Measurements from ENCODE around the gene KRTAP4-1.

- TF ChIP-seq ZNF394 (tag by site-specific recombination; IDR thresholded peaks at IDR 0.05; ENCODE audit: borderline replicate concordance) (no peak), CTCF (tag by site-specific recombination; IDR thresholded peaks at IDR 0.05) (no peak), ZNF18 (tag by site-specific recombination; IDR thresholded peaks at IDR 0.05) (no peak), ZFP37 (tag by site-specific recombination; IDR thresholded peaks at IDR 0.05) (no peak), ZBTB48 (tag by site-specific recombination; IDR thresholded peaks at IDR 0.05) (no peak), EGR2 (tag by site-specific recombination; IDR thresholded peaks at IDR 0.05; ENCODE audit: low read depth) (no peak), KLF16 (tag by site-specific recombination; IDR thresholded peaks at IDR 0.05) (no peak), TRIM28 (IDR thresholded peaks at IDR 0.05; ENCODE audit: borderline replicate concordance, low read length) (no peak), ZFP41 (tag by site-specific recombination; IDR thresholded peaks at IDR 0.05; ENCODE audit: borderline replicate concordance) (no peak), ZNF530 (tag by site-specific recombination; IDR thresholded peaks at IDR 0.05; ENCODE audit: low read depth) (no peak), ELK4 (IDR thresholded peaks at IDR 0.05; ENCODE audit: borderline replicate concordance, low read depth, low read length) (no peak)
These were observed 47.0 kb upstream of the KRTAP4-1 start for GRCh38 chr17:41231731-41232130.

Data from HEK293 (cell line).